ENCODE results near the gene KLRF1. TPM values are rescaled to one million over a fixed set of nuclear protein-coding genes. Genes with fewer than 3 reads are reported as not detected.

Gene KLRF1, protein sequence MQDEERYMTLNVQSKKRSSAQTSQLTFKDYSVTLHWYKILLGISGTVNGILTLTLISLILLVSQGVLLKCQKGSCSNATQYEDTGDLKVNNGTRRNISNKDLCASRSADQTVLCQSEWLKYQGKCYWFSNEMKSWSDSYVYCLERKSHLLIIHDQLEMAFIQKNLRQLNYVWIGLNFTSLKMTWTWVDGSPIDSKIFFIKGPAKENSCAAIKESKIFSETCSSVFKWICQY
- total RNA-seq = not detected

DNA sequence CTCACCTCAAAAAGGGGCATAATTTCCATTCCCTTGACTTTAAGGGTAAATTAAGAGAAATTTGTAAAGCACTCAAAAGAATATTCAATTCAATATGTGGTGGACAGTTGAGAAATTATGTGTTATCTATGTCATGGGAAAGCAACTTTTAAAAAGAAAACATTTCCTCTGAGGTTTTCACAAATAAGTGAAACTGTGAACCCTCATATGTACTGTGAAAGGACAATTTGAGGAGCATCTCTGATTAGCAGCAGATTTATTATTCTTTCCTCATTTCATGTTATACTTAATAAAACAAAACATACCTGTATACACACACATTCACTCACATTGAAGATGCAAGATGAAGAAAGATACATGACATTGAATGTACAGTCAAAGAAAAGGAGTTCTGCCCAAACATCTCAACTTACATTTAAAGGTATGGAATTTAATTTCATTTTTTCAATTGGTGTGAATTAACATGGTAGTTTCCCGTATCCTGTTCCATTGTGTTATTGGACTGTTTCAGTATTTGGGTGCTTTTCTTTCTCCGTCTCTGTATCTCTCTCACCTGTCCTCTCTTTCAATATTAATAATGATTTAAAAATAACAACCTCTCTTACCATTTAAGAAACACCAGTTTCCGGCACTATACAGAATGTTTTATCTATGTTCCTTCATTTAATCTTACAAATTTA is at the start of gene KLRF1:
Gene KLRF1, plus strand, starts transcription at position 273 of the 680 bp plus-strand sequence. Its CDS starts 64 bp downstream, at position 337.
- Mint-ChIP-seq H3K36me3 (ENCODE audit: low read depth) (no peaks in the 10 kb centered on the region), H3K9me3 (ENCODE audit: low read depth) (no peaks in the 10 kb centered on the region), H3K4me3 (no peak within 1 kb of the TSS), H3K27ac (no peak within 1 kb of the TSS), H3K4me1 (no peaks in the 10 kb centered on the region), H3K27me3 (peaks cover 3% of the 10 kb centered on the region)
- ChIA-PET CTCF (no interaction called here), POLR2A (no interaction called here)
- ATAC-seq (no peak), DNase-seq (no peak)
- intact Hi-C loops (cut with DNase I, micrococcal nuclease) = no loop called here

DNA sequence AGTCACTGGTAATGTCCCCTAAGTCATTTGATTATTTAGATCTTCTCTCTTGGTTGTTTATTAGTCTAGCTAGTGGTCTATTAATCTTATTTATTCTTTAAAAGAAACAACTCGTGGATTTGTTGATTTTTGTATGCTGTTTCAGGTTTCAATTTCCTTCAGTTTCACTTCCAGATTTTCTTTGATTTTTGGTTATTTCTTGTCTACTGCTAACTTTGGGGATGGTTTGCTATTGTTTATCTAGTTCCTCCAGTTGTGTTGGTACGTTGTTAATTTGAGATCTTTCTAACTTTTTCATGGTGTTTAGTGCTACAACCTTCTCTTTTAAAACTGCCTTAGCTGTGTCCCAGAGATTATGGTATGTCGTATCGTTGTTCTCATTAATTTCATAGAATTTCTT is 48.1 kb upstream of the KLRF1 start:
- H3K27me3 Mint-ChIP-seq = no peaks in the 10 kb centered on the region
- no peak for ATAC-seq
- H3K4me1 Mint-ChIP-seq = peaks cover 76% of the 10 kb centered on the region
- no peak overlapping the region for H3K27ac Mint-ChIP-seq
- no peak overlapping the region for H3K4me3 Mint-ChIP-seq
- intact Hi-C loops (cut with DNase I, micrococcal nuclease) = no loop called here
- peaks cover 3% of the 10 kb centered on the region for H3K9me3 Mint-ChIP-seq (ENCODE audit: low read depth)
- CTCF ChIA-PET = interaction anchor here (1.1 to 1.4 kb wide), 2 partner anchors 21 to 146 kb away, joined by 3 to 5 read pairs; no protein-coding TSS in a partner anchor
- H3K36me3 Mint-ChIP-seq (ENCODE audit: low read depth) = peaks cover 3% of the 10 kb centered on the region
- POLR2A ChIA-PET = no interaction called here
- DNase-seq = no peak

DNA sequence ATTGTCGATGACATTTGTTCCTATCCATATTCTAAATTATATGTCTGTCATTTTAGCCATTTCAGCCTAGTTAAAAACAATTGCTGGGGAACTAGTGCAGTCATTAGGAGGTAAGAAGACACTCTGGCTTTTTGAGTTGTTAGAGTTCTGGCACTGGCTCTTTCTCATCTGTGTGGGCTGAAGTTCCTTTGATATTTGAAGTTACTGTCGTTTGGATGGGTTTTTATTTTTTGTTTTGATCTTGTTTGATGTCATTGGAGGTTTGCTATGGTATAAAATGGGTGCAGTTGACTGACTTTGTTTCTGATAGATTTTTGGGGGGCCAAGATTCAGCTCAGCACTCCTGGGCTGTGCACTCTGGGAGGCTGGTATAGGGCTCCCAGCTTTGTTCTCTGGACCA is 45.9 kb upstream of the KLRF1 start:
- ATAC-seq = peak; percentile 27
- peaks cover 60% of the 10 kb centered on the region for H3K4me1 Mint-ChIP-seq
- CTCF ChIA-PET = interaction anchor here (1.0 to 1.9 kb wide), 9 partner anchors 8 to 31 kb away, joined by 3 to 8 read pairs (median 4); no protein-coding TSS in a partner anchor
- H3K4me3 Mint-ChIP-seq = no peak overlapping the region
- intact Hi-C loops (cut with DNase I, micrococcal nuclease) = no loop called here
- DNase-seq = no peak
- H3K27me3 Mint-ChIP-seq = no peaks in the 10 kb centered on the region
- H3K9me3 Mint-ChIP-seq (ENCODE audit: low read depth) = peaks cover 3% of the 10 kb centered on the region
- POLR2A ChIA-PET = no interaction called here
- H3K36me3 Mint-ChIP-seq (ENCODE audit: low read depth) = peaks cover 3% of the 10 kb centered on the region
- H3K27ac Mint-ChIP-seq = peak overlapping the region; percentile 32

DNA sequence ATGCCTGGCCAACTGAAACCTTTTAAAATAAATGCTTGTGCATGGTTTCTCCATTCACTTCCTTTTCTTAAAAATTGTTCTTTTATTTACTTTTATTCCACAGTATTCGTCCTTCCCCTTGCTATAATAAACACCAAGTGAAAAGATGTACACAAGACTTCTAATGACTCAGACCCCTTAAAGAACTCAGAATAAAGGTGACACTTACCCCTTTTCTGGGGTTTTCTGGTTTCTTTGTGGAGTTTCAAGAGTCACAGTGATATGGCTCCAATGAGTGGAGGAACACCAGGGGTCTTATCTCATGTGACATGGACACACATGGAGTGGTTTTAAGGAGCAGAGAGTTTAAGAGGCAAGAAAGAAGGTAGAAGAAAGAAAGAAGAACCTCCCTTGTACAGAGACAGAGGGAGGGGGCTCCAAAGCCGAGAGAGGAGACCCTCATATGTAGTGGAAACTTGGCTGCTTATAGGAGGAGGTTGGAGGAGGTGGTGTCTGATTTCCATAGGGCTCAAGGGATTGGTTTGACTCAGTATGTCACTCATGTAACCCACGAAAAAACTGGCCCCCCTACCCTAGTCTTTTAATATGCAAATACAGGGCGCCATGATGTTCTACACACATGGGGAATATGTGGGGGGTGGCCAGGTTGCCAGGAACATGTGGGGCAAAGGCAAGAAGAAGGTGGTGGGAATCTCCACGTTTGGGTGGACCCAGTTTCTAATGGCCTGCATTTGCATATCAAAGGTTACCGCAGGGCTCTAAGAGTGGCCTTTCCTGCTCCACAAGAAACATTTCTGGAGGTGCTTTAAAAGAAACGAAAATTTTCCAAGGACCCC is 44.5 kb upstream of the KLRF1 start:
- ATAC-seq = no peak
- H3K9me3 Mint-ChIP-seq (ENCODE audit: low read depth) = peaks cover 3% of the 10 kb centered on the region
- H3K27ac Mint-ChIP-seq = peak overlapping the region; percentile 43
- peaks cover 56% of the 10 kb centered on the region for H3K4me1 Mint-ChIP-seq
- POLR2A ChIA-PET = no interaction called here
- DNase-seq = no peak
- no peaks in the 10 kb centered on the region for H3K27me3 Mint-ChIP-seq
- H3K4me3 Mint-ChIP-seq = no peak overlapping the region
- intact Hi-C loops (cut with DNase I, micrococcal nuclease) = no loop called here
- peaks cover 3% of the 10 kb centered on the region for H3K36me3 Mint-ChIP-seq (ENCODE audit: low read depth)
- CTCF ChIA-PET = interaction anchor here (1.0 to 3.3 kb wide), 8 partner anchors 8 to 32 kb away, joined by 3 to 15 read pairs (median 5); no protein-coding TSS in a partner anchor

DNA sequence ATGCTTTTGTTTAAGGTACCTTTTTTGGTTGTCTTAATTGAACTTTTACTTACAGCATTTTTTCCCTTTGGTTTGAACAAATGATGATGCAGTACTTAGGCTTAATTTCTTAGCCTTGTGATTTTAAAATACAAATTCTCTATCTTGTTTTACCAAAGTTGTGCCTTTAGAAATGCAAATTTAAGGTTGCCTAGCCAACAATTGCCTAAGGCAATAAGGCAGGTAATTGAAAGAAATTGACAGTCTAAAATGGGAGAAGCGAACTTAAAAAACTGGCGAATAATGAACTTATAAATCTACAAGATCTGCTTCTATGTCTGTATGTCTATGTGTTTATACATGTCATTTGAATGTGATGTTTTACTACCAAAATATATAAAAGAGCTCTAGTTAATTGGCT is 43.0 kb upstream of the KLRF1 start:
- intact Hi-C loops (cut with DNase I, micrococcal nuclease) = no loop called here
- Mint-ChIP-seq H3K27me3 (no peaks in the 10 kb centered on the region), H3K4me1 (peaks cover 54% of the 10 kb centered on the region), H3K9me3 (ENCODE audit: low read depth) (peaks cover 3% of the 10 kb centered on the region), H3K36me3 (ENCODE audit: low read depth) (peaks cover 3% of the 10 kb centered on the region), H3K4me3 (no peak overlapping the region), H3K27ac (no peak overlapping the region)
- ChIA-PET CTCF (interaction anchor here (0.6 to 3.3 kb wide), 9 partner anchors 8 to 34 kb away, joined by 3 to 15 read pairs (median 4); no protein-coding TSS in a partner anchor), POLR2A (no interaction called here)
- ATAC-seq (no peak), DNase-seq (no peak)

DNA sequence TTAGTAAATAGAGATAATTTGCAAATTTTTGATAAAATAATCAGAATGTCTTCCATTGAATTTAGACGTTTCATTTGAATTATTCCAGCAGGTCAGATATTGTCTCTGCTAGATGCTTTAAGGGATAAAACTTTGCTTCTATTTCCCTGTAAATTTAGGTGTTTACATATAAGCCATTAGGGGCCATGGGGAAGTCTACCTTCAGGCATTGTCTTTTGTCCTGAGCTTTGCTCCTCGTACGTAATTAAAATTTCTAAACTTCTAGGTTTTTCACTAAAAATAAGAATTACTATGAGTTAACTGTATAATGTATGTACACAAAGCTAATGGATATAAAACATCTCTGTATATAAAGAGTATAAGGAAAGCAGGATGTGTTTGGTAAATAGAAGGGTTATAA is 42.5 kb upstream of the KLRF1 start:
- peaks cover 3% of the 10 kb centered on the region for H3K36me3 Mint-ChIP-seq (ENCODE audit: low read depth)
- ChIA-PET CTCF (interaction anchor here (0.6 to 3.3 kb wide), 9 partner anchors 8 to 34 kb away, joined by 3 to 15 read pairs (median 4); no protein-coding TSS in a partner anchor), POLR2A (no interaction called here)
- ATAC-seq (no peak), DNase-seq (no peak)
- no peak overlapping the region for H3K27ac Mint-ChIP-seq
- H3K9me3 Mint-ChIP-seq (ENCODE audit: low read depth) = peaks cover 4% of the 10 kb centered on the region
- intact Hi-C loops (cut with DNase I, micrococcal nuclease) = no loop called here
- H3K4me3 Mint-ChIP-seq = no peak overlapping the region
- H3K4me1 Mint-ChIP-seq = peaks cover 50% of the 10 kb centered on the region
- no peaks in the 10 kb centered on the region for H3K27me3 Mint-ChIP-seq

DNA sequence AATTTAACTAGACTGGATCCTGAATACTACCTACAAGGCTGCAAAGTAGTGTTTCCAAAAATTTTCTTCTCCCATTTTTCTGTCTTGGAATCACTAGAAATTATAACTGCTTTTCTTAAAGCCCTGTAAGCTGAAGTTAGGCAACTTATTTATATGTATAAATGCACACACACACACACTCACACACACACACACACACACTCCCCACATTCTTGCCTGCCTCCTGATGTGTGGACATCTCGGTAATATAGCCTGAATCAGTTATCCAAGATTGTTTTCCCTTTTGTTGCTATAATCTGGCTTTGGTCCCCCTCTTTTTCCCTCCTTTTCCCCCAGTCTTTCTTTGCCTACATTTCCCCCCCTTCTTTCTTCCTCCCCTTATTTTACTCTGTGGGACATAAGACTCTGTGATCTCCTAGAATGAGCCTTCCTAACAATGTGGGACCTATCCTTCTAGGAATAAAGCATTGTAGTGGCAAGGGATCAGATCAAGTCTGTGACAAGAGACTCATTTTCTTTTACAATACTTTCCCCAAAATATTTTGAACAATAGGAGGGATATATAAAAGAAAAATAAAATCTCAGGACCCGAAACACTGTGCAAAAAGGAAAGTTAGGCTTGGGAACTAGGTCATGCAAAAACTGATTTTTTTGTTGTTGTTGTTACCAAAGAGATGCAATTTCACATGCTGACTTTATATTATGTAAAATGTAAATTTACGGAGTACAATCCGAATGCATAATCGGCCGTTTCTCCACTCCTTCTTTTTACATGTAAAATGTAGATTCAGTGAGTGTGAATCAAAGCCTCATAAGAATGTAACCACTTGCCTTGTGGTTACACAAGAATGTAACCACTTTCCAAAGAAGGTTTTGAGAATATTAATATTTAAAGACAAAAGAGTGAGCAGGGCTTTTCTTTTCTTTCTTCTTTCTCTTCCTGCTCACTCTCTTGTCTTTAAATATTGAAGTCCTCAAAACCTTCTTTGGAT is 40.3 kb upstream of the KLRF1 start:
- no peak overlapping the region for H3K27ac Mint-ChIP-seq
- intact Hi-C loops (cut with DNase I, micrococcal nuclease) = no loop called here
- peaks cover 8% of the 10 kb centered on the region for H3K36me3 Mint-ChIP-seq (ENCODE audit: low read depth)
- no peak overlapping the region for H3K4me3 Mint-ChIP-seq
- H3K27me3 Mint-ChIP-seq = no peaks in the 10 kb centered on the region
- DNase-seq = no peak
- H3K4me1 Mint-ChIP-seq = peaks cover 45% of the 10 kb centered on the region
- no peak for ATAC-seq
- ChIA-PET POLR2A (no interaction called here), CTCF (interaction anchor here (0.8 to 1.0 kb wide), 3 partner anchors 9 to 27 kb away, joined by 3 to 4 read pairs (median 3); partner anchors contain the start of gene CD69)
- H3K9me3 Mint-ChIP-seq (ENCODE audit: low read depth) = peaks cover 8% of the 10 kb centered on the region

DNA sequence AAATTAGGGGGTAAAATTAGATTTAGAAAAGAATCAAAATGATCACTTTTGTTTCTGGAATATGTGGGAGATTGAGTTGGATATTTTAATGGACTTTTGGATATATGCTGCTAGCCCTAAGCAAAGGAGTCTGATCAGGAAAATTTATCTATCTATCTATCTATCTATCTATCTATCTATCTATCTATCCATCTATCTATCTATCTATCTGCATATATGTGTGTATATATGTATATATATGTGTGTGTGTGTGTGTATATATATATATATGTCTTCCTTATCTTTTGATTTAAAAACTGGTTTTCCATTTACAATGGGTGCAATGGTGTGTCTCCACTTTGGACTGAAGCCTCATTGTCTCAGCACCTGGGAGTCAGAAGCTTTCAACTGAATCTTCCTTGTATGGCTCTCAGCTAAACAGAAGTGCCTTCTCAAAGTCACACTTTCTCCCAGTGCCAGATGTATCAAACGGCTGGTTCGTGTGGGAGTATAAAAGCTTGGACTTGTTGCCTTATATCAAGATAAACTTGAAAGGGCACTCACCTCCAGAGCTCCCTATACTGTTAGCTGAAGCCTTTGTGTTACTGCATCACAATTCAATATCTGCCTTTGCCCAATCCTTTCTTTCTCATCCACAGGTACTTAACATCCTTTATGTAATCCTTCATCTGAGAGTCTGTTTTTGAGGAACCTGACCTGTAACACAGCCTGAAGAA is 34.9 kb upstream of the KLRF1 start:
- intact Hi-C loops (cut with DNase I, micrococcal nuclease) = no loop called here
- DNase-seq = no peak
- no peak for ATAC-seq
- H3K36me3 Mint-ChIP-seq (ENCODE audit: low read depth) = peaks cover 5% of the 10 kb centered on the region
- peak overlapping the region; percentile 72 for H3K4me3 Mint-ChIP-seq
- CTCF ChIA-PET = interaction anchor here (0.6 to 1.4 kb wide), 6 partner anchors 14 to 40 kb away, joined by 3 to 4 read pairs (median 3); no protein-coding TSS in a partner anchor
- POLR2A ChIA-PET = interaction anchor here (0.6 to 1.4 kb wide), 3 partner anchors 31 to 142 kb away, joined by 4 to 11 read pairs (median 7); partner anchors contain the start of gene CD69
- peak overlapping the region; percentile 64 for H3K27ac Mint-ChIP-seq
- H3K9me3 Mint-ChIP-seq (ENCODE audit: low read depth) = peaks cover 5% of the 10 kb centered on the region
- H3K4me1 Mint-ChIP-seq = peaks cover 75% of the 10 kb centered on the region
- no peaks in the 10 kb centered on the region for H3K27me3 Mint-ChIP-seq

DNA sequence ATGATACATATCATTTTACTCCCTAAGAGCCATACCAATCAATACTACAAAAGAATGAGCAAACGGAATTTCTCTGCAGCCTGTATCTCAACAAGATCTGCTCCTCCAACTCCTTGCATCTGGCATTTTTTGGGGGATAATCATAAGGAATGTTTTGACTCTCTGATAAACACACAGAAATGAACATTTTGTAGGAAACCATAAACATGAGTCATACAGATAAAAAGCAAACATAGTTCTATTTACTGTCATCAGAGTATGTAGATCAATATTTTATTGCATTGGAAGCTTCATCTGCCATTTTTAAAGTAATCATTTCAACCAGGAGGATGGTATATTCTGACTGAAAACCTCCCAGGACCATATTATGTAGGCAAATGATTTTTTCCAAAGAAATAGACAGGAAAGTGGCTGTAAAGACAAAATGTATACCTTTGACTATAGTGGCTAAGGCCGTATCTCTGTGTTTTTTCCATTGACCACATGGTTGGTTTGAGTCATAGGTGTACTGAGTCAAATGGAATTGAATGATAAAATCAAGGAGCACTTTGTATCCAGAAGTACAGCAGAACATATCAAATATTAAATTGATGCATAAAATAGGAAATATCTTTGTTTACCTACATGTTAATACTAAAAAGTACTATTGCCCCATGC is 34.2 kb upstream of the KLRF1 start:
- ChIA-PET POLR2A (interaction anchor here (0.7 to 1.4 kb wide), 2 partner anchors 32 to 142 kb away, joined by 7 to 11 read pairs; partner anchors contain the start of gene CD69), CTCF (interaction anchor here (0.6 to 1.4 kb wide), 4 partner anchors 15 to 41 kb away, joined by 3 to 4 read pairs (median 3); no protein-coding TSS in a partner anchor)
- ATAC-seq = peak; percentile 18

More for the DNA sequence above, 34.2 kb upstream of the KLRF1 start:
- intact Hi-C loops (cut with DNase I, micrococcal nuclease) = no loop called here
- H3K27me3 Mint-ChIP-seq = no peaks in the 10 kb centered on the region
- peaks cover 71% of the 10 kb centered on the region for H3K4me1 Mint-ChIP-seq
- H3K4me3 Mint-ChIP-seq = peak overlapping the region; percentile 72
- peaks cover 5% of the 10 kb centered on the region for H3K36me3 Mint-ChIP-seq (ENCODE audit: low read depth)
- peaks cover 5% of the 10 kb centered on the region for H3K9me3 Mint-ChIP-seq (ENCODE audit: low read depth)
- no peak for DNase-seq
- peak overlapping the region; percentile 92 for H3K27ac Mint-ChIP-seq

Data from activated CD4-positive, alpha-beta T cell treated with anti-CD3 and anti-CD28 coated beads for 36 hours (primary cell).